Dedifferentiated amniotic fluid mesenchymal stem cell (primary cell): ENCODE data around the gene RASD2.
A peak's percentile ranks its signal among the peaks of the same experiment; 100 is the strongest.

Experiments
- DNase-seq: peaks from one replicate; pipeline ENCODE4 v3.0.0-alpha.2; 2016; ENCODE audit errors: extremely low spot score

Gene RASD2

DNA sequence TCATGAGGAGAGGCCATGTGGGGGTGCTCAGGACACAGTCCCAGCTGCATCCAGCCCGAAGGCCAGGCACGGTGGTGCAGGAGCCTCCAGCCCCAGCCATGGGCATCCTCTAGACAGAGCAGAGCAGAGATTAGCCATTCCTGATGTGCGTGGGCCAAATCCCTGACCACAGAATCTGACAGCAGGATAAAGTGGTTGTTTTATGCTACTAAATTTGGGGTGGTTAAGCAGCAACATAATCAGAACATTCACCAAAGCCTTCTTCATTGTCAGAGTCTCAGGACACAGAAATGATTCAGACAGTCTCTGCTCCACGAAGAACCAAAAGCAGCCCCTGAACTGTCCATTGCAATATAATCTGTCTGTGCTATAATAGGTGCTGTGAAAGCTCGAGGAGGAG lies 19.7 kb downstream of the RASD2 start:
- DNase-seq, result no peak

DNA sequence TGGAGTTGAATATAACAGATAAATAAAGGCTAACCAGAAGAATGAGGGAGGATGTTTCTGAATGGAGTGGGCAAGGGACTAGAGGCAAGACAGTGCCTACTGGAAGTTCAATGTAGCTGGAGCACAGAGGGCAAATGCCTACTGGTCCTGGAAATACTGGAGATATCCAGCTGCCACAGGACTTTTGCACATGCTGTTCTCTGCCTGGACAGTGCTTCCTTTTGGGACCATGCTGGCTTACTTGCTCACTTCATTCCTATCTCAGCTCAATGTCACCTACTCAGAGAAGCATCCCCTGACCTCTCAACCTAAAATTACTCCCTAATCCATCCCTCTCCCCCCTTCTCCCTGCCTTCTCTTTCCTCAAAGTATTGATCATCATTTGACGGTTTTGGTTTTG lies 20.2 kb downstream of the RASD2 start:
- no peak for DNase-seq

DNA sequence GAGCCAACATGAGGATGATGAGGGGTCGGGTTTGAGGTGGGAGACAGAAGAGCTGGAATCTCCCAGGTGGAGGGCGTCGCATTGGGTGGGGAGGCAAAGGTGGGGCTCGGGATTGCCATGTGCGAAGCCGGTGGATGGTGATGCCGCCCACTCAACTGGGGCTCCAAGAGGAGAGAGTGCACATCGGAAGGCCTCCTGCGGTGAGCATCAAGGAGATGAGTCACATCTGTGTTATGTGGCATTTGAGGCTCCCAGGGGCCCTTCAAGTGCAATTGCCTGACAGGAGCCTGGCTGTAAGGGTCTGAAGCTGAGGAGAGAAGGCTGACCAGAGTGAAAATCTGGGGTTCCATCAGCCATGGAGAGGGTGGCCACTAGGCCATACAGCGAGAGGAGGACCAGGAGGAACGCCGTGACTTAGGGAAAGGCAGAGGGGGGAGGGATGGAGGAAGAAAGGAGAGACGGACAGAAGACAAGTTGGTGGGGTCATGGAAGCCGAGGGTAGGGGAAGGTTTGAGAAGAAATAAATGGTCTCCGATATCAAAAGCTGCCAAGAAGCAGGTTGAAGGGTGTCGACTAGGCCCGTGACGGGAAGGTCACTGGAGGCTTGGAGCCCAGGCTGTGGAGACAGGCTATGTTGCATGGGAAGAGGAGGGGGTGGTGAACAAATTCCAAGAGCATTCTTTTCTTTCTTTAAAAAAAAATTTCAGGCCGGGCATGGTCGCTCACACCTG lies 21.3 kb downstream of the RASD2 start:
- DNase-seq, result no peak

DNA sequence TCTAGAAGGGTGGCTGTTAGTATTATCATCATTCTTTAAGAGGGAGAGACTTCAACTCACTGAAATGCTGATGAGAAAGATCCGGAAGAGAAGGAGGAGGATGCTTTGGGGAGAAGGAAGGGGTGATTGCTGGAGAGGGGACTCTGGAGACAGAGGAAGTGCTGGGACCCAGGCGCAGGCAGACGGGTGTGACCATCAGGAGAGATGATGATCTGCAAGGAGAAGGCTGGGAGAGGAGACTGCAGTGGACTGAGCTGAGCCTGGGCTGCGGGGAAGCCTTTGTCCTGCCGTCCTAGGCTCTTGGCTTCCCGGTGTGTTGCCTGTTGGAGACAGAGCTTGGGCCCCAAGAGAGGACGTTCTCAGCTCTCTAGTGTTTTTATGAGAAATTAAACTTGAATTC lies 22.6 kb downstream of the RASD2 start:
- no peak for DNase-seq

DNA sequence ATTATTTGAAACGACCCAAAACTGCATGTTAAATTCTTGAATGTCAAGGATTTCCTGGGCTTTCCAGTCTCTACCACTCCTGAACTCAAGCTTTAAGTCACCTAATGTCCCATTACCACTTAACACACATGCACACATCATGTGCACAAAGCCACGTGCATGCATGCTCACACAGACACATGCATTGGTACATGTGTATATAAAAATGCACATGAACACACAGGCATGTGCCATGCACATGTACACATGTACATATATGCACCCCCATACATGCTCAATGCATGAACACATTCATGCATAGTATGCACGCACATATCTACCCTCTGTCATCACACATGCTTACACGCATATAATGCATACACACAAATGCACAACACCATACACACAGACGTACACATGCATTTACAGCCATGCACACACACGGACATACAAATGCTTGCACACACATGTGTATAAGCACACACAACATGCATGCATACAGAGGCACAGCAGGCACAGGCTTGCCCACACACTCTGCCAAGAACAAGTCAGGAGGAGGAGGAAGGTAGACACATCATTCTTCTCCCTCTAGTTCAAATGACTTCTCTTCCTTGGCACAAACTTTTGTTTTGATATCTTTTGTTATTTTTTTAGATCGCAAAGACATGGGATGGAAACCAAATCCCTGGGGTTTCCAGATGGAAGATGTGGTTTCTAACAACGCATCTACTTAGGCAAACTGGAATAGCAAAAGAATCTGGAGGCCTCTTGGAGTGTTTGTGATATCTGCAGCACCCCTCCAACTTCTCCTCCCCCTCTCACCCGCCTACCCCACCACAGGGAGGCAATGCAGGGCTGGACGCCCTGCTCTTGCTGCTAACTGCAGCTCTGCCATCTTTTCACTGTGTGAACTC lies 24.6 kb downstream of the RASD2 start:
- DNase-seq, result no peak

DNA sequence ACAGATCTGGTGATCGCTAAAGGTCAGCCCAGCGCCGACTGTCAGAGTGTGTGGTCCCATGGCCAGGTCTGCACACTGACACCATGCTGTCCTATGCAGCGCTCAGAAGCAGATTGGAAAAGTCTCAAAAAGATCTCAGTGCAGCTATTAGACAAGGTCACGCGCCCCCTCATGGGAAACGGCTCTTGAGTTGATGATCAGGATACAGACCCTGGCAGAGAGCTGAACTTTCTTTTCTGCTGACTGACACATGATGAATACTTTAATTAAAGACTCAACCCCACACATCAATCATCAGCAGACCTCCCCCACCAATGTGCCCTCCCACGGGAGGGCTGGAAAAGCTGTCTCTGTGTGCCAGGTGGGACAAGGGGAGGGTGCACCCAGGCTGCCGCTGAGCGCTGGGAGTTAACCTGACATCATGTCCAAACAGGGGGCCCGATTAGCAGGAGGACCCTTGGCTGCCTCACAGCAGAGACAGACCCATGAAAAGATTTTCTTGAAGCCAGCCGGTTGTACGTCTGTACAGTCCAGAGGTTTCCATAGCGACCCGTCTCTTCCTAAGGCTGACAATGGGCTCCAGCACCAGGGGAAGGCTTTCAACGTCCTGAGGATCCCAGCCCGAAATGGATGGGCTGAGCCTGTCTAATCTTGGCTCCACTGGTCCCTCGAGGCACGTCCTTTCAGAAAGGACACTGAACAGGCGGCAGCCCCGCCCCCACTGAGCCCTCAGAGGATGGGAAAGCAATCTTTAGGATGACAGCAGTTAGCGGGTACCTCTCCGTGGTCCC lies 26.9 kb downstream of the RASD2 start:
- DNase-seq, result no peak

DNA sequence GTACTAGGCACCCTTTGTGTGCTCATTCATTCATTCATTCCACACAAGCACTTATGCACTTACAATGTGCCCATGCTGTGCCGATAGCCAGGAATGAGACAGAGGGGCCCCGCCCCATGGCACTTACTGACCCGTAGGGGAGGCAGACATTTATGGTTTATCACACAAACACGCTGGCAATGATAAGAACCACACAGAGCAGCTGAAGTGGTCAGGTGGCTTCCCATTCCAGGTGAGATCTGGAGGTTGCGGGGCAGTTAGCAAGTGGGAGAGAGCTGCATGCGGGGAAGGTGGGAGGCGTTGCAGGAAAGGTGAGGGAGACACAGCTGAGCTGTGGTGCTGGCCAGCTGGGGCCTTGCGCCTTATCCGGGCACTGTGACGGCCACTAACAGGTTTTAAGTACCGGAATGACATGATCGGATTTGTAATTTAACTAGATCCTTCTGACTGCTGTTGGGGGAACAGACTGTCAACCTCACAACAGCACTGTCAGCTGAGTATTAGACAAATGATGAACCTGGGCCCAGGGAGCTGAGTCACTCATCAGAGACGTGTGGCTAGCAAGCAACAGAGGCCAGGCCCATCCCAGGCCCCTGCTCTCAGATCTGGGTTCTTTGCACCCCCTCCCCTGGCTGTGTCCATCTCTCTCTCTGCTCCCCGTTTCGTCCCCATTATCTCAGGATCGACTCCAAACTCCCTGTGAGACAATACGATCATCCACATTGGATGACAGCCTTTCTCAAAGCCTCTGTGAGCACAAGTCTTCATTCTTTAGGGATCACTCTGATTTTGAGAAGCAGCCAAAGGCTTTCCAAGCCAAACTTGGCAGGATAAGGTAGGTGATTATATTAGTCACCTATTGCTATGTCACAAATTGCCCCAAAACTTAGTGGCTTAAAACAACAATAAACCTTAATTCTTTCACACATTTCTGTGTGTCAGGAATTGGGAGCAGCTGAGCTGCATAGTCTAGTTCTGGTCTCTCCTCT lies 28.4 kb downstream of the RASD2 start:
- peak; percentile 22 for DNase-seq

DNA sequence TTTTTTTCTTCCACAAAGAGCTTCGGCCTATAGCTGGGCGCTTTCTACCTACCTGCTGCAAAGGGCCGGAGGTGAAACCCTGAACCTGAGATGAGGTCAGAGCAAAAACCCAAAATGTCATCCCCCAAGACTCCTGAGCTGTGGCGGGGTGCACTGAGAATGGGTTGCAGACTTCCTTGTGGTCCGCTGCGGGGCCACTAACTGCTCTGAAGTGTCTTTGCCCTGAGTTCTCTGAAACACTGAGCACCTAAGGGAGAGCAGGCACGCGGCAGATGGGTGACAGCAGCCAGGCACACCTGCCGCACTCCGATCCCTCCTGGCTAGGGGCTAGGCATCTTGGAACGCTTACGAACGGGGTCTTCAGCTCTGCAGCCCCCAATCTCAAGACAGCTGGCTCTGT lies 29.3 kb downstream of the RASD2 start:
- no peak for DNase-seq

DNA sequence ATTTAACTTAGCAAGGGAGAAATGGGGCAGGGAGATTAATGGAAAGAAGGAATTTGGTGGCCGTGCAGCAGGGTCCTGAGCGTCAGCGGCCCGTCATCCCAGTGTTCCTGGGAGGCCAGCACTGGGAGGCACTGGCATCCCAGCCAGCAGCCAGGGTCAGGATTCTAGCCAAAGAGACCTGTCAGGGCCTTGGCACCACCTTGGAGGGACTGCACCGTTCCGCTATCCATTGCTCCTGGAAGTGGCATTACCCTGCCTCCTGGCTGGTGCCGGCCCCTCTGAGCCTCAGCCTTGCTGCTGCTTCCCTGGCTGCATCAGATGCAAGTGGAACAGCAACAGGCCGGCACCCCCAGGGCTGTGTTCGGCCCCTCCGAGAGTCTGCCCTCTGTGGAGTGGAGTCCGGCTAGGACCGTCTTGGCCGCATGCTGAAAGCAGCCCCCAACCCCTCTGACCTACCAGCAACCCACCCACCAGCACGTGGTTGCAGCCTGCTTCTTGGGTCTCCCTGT lies 30.1 kb downstream of the RASD2 start:
- DNase-seq, result no peak

DNA sequence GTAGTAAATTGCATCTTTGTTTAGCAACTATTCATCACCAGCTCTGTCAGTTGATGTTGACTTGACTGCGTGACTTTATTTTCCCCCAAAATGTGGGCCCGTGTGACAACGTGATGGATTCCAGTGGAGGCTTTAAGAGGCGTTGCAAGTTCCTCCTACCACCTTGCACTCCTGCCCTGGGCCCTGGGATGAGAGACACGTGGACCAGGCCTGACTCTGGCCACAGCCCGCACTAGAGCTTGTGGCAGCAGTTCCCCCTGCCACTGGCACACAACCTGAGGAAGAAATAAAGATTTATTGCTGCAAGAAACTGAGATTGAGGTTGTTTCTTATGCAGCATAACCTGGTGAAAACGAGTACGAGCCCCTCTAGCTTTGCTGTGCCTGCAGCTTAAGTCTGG lies 31.9 kb downstream of the RASD2 start:
- DNase-seq, result no peak

DNA sequence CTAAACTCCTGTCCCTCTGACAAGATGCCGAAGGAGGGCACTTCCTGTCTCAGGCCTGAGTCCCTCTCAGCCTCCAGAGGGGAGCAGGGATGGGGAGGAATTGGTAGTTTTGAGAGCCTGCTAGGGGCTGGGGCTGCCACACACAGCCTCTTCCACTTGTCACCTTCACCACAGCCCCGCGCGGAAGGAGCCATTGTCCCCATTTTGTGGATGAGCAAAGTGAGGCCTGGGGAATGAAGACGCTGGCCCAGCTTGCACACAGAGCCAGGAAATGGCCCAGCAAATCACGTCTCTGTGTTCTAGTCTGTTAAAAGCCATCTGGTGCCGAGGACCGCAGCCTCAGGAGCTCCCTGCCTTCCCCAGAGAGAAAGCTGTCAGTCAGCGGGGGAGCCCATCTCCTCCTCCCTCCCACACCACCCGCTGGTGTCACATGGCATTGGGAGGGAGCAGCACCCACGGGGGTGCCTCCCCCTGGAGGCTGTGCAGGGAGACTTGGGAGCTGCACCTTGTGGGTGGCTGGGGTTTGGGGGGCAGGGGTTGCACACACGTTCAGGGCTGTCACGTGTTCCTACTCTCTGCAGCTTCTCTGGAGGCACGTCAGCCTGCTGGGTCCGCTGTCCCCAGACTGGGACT lies 34.6 kb downstream of the RASD2 start:
- DNase-seq, result no peak

DNA sequence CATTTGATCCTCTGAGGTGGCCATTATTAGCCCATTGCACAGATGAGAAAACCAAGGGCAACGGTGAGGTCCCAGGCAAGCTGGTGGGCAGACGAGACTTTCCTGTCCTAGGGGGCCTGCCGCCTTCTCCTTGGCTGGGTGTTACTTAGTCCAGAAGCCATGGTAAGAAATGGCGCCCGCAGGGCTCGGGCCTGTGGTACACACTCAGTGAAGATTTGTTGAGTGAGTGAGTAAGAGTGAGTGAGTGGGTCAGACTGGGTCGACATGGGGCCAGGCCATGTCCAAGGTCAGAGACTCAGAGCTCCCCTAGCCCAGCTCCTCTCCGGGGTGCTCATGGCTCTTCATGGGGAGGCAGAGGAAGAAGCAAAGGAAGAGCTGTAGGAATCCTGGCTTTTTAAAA lies 36.0 kb downstream of the RASD2 start:
- DNase-seq, result no peak

DNA sequence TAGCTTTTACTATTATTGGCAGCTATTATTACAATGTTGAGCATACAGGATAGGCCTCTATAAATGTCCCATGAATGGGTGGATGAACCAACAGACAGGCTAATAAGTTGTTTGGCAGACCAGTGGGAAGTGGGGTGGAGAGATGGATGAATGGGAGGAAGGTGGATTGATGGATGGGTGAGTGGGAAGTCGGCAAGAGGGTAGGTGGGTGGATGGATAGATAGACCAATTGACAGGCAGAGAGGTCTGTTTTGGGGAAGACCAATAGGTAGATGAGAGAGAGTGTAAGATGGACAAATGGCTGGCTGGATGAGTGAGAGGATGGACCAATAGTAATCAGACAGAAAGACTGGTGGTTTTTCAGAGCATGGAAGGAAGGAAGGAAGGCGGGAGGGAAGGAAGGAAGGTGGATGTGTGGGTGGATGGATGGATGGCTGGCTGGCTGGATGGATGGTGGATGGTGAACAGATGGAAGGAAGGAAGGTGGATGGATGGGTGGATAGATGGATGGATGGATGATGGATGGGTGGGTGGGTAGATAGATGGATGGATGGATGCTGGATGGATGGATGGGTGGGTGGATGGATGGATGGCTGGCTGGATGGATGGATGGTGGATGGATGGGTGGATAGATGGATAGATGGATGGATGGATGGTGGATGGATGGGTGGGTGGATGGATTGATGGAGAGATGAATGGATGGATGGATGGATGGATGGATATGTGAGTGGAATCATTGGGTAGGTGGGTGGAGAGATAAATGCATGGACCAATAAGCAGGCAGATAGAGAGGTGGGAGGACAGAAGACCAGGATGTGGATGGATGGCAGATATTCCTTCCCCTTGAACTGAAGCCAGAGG lies 37.4 kb downstream of the RASD2 start:
- no peak for DNase-seq

DNA sequence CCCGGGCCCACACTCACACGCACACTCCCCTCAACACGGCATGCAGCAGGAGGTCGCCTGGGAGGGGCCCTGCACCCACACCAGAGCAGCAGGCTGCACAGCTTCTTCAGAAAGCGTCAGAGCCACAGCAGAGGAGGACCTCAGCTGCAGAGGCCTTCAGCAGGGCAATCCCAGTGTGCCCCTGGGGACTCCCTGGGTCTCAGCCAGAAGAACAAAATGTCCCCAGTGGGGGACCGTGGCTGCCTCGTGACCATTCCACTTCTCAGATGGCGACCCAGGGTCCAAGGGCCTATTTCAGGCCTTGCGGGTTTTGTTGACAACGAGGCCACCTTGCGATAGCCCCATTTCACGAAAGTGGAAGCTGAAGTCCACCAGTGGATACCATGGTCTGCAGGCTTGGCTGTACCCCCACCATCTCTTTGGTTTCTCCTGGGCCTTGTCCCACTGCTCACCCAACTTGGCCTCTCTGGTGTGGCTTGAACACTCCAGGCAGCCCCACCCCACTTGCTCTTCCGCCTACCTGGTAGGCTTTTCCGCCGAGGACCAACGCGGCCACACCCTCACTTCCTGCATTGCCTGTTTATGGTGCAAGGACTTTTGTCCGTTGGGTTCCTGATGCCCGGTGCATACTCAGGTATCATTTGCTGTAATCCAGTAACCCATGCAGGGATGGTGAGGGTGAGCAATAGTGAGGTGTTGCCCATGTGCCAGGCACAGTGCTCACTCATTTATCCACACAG lies 38.4 kb downstream of the RASD2 start:
- DNase-seq, result no peak

DNA sequence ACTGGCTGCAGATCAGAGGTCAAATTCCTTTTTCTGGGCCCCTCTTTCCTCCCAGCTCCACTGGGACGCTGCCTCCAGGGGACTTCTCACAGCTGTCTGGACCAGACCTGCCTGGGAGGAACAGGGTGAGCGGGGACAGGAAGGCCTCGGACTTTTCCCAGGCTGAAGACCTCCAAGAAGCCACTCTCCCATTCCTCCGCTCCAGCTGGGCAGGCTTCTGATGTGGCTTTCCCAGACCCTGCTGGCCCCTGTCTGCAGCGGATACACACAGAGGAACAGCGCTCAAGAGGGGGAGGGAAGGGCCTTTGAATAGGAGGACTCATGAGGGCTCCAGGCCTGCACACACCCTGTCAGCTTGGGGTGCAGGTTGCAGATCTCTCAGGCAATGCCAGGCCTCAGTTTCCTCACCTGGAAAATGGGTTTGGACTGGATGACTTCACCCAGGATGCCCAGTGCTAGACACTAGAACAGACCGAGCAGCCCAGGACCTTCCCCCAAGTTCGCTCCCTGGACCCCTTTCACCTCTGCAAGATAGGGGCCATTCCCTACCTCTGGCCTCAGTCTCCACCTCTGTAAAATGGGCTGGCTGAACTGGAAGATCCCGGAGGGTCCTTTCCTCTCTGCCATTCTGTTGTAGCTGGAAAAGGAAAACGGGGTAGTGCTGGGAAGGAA lies 39.9 kb downstream of the RASD2 start:
- no peak for DNase-seq

DNA sequence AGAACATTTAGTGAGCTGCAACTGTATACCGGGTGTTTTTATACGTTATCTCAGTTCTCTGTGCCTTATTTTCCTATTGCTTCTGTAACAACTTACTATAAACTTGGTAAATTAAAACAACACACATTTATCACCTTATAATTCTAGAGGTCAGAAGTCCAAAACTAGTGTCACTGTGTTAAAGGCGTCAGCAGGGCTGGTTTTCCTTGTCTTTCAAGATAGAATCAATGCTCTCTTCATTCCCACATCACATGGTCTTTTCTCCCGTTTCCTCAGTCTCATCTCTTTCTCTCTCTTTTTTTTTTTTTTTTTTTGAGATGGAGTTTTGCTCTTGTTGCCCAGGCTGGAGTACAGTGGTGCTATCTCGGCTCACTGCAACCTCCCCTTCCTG lies 40.4 kb downstream of the RASD2 start:
- no peak for DNase-seq

DNA sequence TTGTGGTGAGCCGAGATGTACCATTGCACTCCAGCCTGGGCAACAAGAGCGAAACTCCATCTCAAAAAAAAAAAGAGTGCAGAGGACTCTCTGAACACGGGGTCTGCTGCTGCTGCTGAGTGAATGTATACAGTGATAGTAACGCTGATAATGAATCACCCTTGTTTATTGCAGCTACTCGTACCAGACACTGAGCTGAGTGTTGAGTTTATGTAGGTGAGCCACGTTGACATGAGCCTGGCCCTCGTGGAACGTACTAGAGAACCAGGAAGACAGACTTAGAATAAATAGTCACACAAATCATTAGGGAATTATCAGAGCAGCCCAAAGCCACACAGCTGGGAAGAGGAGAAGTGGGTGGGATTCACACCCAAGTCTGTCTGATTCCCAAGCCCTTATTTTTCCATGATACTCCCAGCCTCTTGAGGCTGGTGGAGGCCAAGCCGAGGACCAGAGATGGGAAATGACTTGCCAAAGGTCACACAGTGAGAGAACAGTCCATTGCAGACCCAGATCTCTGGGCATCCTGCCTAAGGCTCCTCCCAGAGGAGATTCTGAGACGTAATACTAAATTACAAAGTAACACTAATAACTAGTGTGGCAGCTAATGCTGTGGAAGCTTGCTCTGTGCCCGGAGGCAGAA lies 41.7 kb downstream of the RASD2 start:
- DNase-seq, result no peak
